ENCODE results near the gene MECP2. TPM values are rescaled to one million over a fixed set of nuclear protein-coding genes. Genes with fewer than 3 reads are reported as not detected.

The MECP2 gene
- total and polyA plus RNA-seq, 12 donors, result 16.9 to 67.7 (median 53.2) TPM

DNA sequence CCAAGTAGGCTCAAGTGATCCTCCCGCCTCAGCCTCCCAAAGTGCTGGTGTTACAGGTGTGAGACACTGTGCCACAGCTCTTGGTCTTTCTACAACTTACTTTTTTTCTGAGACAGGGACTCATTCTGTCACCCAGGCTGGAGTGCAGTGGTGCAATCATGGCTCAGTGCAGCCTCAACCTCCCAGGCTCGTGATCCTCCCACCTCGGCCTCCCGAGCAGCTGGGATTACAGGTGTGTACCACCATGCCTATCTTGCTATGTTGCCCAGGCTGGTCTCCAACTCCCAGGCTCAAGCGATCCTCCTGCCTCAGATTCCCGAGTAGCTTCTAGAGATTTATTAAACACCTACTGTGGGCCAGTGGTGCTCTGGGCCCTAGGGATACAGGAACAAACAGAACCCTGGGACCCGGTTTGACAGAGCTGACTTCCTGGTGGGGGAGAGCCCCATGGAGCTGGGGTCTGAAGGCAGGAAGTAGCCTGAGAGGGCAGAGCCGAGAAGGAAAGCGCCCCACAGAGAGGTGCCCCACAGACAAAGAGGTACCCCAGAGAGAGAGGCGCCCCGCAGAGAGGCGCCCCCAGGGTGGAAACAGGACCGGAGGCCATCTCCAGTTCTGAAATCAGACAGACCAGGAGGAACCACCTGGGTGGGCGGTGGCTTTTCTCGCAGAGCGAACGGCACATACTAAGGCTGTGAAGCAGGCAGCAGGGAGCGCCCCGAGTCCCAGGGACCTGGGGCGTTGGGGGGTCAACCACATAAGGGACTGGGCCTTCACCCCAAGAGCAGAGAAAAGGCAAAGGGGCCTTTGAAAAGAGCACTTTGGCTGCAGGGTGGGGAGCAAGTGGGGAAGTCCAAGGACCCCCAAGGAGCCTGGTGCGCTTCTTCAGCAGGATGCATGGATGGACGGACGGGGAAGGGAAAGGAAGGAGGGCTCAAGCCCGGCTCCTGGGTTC is 82.8 kb downstream of the MECP2 start:
- DNase-seq, result no peak
- Histone ChIP-seq H3K27ac (no peak overlapping the region), H3K9me3 (replicated peaks in 1 of 3) (no peaks in the 10 kb centered on the region), H3K27me3 (peaks cover 4% of the 10 kb centered on the region), H3K4me1 (replicated peaks in 1 of 2) (peaks cover 0 to 20% of the 10 kb centered on the region in 2 donors), H3K4me3 (no peak overlapping the region), H3K36me3 (replicated peaks in 1 of 2) (peaks cover 0 to 21% of the 10 kb centered on the region in 2 donors)
- WGBS, 4 donors, result 79 to 100% (median 89%) methylated on average over 5 to 24 of the region's 24 CpGs
- intact Hi-C loops (cut with DNase I), result no loop called here
- no peak for TF ChIP-seq POLR2A (IDR thresholded peaks at IDR 0.05)
- TF ChIP-seq, protein P1, sequence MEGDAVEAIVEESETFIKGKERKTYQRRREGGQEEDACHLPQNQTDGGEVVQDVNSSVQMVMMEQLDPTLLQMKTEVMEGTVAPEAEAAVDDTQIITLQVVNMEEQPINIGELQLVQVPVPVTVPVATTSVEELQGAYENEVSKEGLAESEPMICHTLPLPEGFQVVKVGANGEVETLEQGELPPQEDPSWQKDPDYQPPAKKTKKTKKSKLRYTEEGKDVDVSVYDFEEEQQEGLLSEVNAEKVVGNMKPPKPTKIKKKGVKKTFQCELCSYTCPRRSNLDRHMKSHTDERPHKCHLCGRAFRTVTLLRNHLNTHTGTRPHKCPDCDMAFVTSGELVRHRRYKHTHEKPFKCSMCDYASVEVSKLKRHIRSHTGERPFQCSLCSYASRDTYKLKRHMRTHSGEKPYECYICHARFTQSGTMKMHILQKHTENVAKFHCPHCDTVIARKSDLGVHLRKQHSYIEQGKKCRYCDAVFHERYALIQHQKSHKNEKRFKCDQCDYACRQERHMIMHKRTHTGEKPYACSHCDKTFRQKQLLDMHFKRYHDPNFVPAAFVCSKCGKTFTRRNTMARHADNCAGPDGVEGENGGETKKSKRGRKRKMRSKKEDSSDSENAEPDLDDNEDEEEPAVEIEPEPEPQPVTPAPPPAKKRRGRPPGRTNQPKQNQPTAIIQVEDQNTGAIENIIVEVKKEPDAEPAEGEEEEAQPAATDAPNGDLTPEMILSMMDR (IDR thresholded peaks at IDR 0.05), result no peak

- intact Hi-C loops (cut with DNase I), result no loop called here
- Histone ChIP-seq H3K9me3 (replicated peaks in 1 of 3) (no peaks in the 10 kb centered on the region), H3K36me3 (replicated peaks in 1 of 2) (peaks cover 0 to 21% of the 10 kb centered on the region in 2 donors), H3K4me3 (no peak overlapping the region), H3K4me1 (replicated peaks in 1 of 2) (peaks cover 0 to 20% of the 10 kb centered on the region in 2 donors), H3K27ac (peak overlapping the region in 4 of 5 donors; percentile 47 to 95 (median 60)), H3K27me3 (peaks cover 4% of the 10 kb centered on the region)
- TF ChIP-seq, protein P1 (IDR thresholded peaks at IDR 0.05), result peak; percentile 66 to 90 (median 80)
- TF ChIP-seq POLR2A (IDR thresholded peaks at IDR 0.05), result no peak
- DNase-seq, result peak in 2 of 7 donors; percentile 25 to 50
- WGBS, 4 donors, result 29 to 43% (median 37%) methylated on average over 8 to 20 of the region's 20 CpGs
Observed at GRCh38 chrX:154013614-154014360, 83.7 kb downstream of the MECP2 start.

DNA sequence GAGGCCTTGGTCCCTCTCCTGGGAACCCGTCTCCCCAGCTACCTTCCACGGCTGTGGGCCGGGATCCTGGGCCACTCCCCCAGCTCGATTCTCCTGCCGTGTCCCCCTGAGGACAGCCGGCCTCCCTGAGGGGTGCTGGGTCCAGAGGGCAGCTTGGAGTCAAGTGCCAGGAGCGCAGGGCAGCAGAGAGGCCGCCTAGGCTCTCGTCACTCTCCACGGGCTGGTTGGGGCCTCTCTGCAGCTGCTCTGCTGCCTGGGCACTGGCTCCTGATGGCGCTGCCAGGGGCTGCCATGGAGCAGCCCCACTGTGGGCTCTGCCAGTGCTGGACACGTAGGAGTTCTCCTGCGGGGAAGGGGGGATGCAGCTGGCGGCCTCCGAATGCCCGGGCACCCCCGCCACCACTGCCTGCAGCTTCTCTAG is 84.5 kb downstream of the MECP2 start:
- Histone ChIP-seq H3K4me1 (replicated peaks in 1 of 2) (peaks cover 0 to 13% of the 10 kb centered on the region in 2 donors), H3K27ac (peak overlapping the region; percentile 9 to 95 (median 69))
- 30 to 62% (median 52%) methylated on average over 2 to 17 of the region's 17 CpGs; no CpG with 5 or more reads in 1 of the 4 donors for WGBS, 4 donors

More for the DNA sequence above, 84.5 kb downstream of the MECP2 start:
- Histone ChIP-seq H3K36me3 (replicated peaks in 1 of 2) (peaks cover 0 to 21% of the 10 kb centered on the region in 2 donors), H3K9me3 (replicated peaks in 1 of 3) (no peaks in the 10 kb centered on the region), H3K4me3 (no peak overlapping the region), H3K27me3 (peaks cover 3% of the 10 kb centered on the region)
- TF ChIP-seq, protein P1 (IDR thresholded peaks at IDR 0.05), result no peak
- TF ChIP-seq POLR2A (IDR thresholded peaks at IDR 0.05), result no peak
- intact Hi-C loops (cut with DNase I), result no loop called here
- peak in 1 of 7 donors; percentile 22 for DNase-seq
